ENCODE measurements around the gene RAB1B. TPM values are rescaled to one million over a fixed set of nuclear protein-coding genes. Genes with fewer than 3 reads are reported as not detected.

RAB1B gene
- total and polyA plus RNA-seq, 2 donors from 2014 or later, result 153 to 197 TPM

GRCh38 chr11:66219846-66220565 lies 48.4 kb upstream of the RAB1B start:
- no peaks in the 10 kb centered on the region for H3K27me3 ChIP-seq (ENCODE audit: control insufficient read depth, insufficient read depth, low read length)
- H3K9me3 ChIP-seq (ENCODE audit: control insufficient read depth in 2 of 3, insufficient read depth in 1 of 3, low read length in 3 of 3), result no peaks in the 10 kb centered on the region
- TF ChIP-seq CTCF (IDR thresholded peaks at IDR 0.05; ENCODE audit: borderline replicate concordance, extremely low read depth, insufficient read depth), result no peak
- FAIRE-seq (no peak), DNase-seq (no peak)
- H3K36me3 ChIP-seq (ENCODE audit: control insufficient read depth in 2 of 3, insufficient read depth in 3 of 3, low read length in 3 of 3), result peaks cover 0 to 51% (median 34%) of the 10 kb centered on the region in 3 donors
- H3K27ac ChIP-seq (ENCODE audit: low read depth in 2 of 2, low read length in 2 of 2), result no peak overlapping the region
- H3K4me3 ChIP-seq (ENCODE audit: low read length in 3 of 3), result no peak overlapping the region
- no peak overlapping the region for H3K9ac ChIP-seq (ENCODE audit: low read length in 3 of 3)
- intact Hi-C loops (cut with DNase I), result loop anchor here (10.0 kb wide), 1 partner anchor 55 kb away; the partner anchor contains the start of gene CNIH2
- H3K4me1 ChIP-seq (ENCODE audit: control insufficient read depth in 2 of 3, insufficient read depth in 2 of 3, low read depth in 1 of 3, low read length in 3 of 3), result no peaks in the 10 kb centered on the region

- FAIRE-seq, result no peak
- Histone ChIP-seq H3K4me1 (ENCODE audit: control insufficient read depth in 2 of 3, insufficient read depth in 2 of 3, low read depth in 1 of 3, low read length in 3 of 3) (no peaks in the 10 kb centered on the region), H3K27me3 (ENCODE audit: control insufficient read depth, insufficient read depth, low read length) (no peaks in the 10 kb centered on the region), H3K27ac (ENCODE audit: low read depth in 2 of 2, low read length in 2 of 2) (no peak overlapping the region), H3K36me3 (ENCODE audit: control insufficient read depth in 2 of 3, insufficient read depth in 3 of 3, low read length in 3 of 3) (peaks cover 0 to 51% (median 36%) of the 10 kb centered on the region in 3 donors), H3K4me3 (ENCODE audit: low read length in 3 of 3) (no peak overlapping the region), H3K9me3 (ENCODE audit: control insufficient read depth in 2 of 3, insufficient read depth in 1 of 3, low read length in 3 of 3) (no peaks in the 10 kb centered on the region), H3K9ac (ENCODE audit: low read length in 3 of 3) (no peak overlapping the region)
- no peak for DNase-seq
- no peak for TF ChIP-seq CTCF (IDR thresholded peaks at IDR 0.05; ENCODE audit: borderline replicate concordance, extremely low read depth, insufficient read depth)
- intact Hi-C loops (cut with DNase I), result loop anchor here (10.0 kb wide), 1 partner anchor 54 kb away; the partner anchor contains the start of gene CNIH2
Observed at GRCh38 chr11:66220566-66220935, 47.9 kb upstream of the RAB1B start.

GRCh38 chr11:66221012-66221411 lies 47.4 kb upstream of the RAB1B start:
- Histone ChIP-seq H3K4me3 (ENCODE audit: low read length in 3 of 3) (no peak overlapping the region), H3K27ac (ENCODE audit: low read depth in 2 of 2, low read length in 2 of 2) (no peak overlapping the region), H3K27me3 (ENCODE audit: control insufficient read depth, insufficient read depth, low read length) (no peaks in the 10 kb centered on the region), H3K36me3 (ENCODE audit: control insufficient read depth in 2 of 3, insufficient read depth in 3 of 3, low read length in 3 of 3) (peaks cover 0 to 49% (median 34%) of the 10 kb centered on the region in 3 donors), H3K9me3 (ENCODE audit: control insufficient read depth in 2 of 3, insufficient read depth in 1 of 3, low read length in 3 of 3) (no peaks in the 10 kb centered on the region), H3K9ac (ENCODE audit: low read length in 3 of 3) (no peak overlapping the region), H3K4me1 (ENCODE audit: control insufficient read depth in 2 of 3, insufficient read depth in 2 of 3, low read depth in 1 of 3, low read length in 3 of 3) (no peaks in the 10 kb centered on the region)
- FAIRE-seq (no peak), DNase-seq (no peak)
- no peak for TF ChIP-seq CTCF (IDR thresholded peaks at IDR 0.05; ENCODE audit: borderline replicate concordance, extremely low read depth, insufficient read depth)
- intact Hi-C loops (cut with DNase I), result loop anchor here (10.0 kb wide), 1 partner anchor 54 kb away; the partner anchor contains the start of gene CNIH2

Data from kidney (tissue), 14 donors.